H1 (cell line): ENCODE results near the gene ELMO3.

ENCODE experiments used
- CREB1 ChIP-seq: IDR thresholded peaks from 2 replicates; pipeline ENCODE4 v1.6.1; 2012; ENCODE audit warnings: inconsistent platforms
- EZH2 ChIP-seq: fragments of 200-600 bp; sonication (generic); IDR thresholded peaks from 2 replicates; pipeline ENCODE4 v1.7.1; 2012; ENCODE audit warnings: low read depth, mild to moderate bottlenecking, moderate library complexity, low read length, inconsistent platforms; ENCODE audit not compliant: severe bottlenecking
- FOSL1 ChIP-seq: IDR thresholded peaks from 2 replicates; pipeline ENCODE4 v1.6.1; 2011; ENCODE audit warnings: mild to moderate bottlenecking, low read depth, low read length, moderate library complexity; ENCODE audit not compliant: insufficient read depth
- MAX ChIP-seq: IDR thresholded peaks from 2 replicates; pipeline ENCODE4 v1.6.1; 2012; ENCODE audit warnings: inconsistent platforms
- POLR2AphosphoS5 ChIP-seq: IDR thresholded peaks from 2 replicates; pipeline ENCODE4 v1.6.1; 2011; ENCODE audit warnings: low read depth, low read length
- SRF ChIP-seq: IDR thresholded peaks from 2 replicates; pipeline ENCODE4 v1.6.1; 2011; ENCODE audit warnings: mild to moderate bottlenecking, low read depth, low read length, moderate library complexity
- TAF1 ChIP-seq: IDR thresholded peaks from 2 replicates; pipeline ENCODE4 v1.6.1; 2011; ENCODE audit warnings: mild to moderate bottlenecking, low read depth, low read length
- ZNF274 ChIP-seq: IDR thresholded peaks from 2 replicates; pipeline ENCODE4 v1.7.0; 2012; ENCODE audit warnings: low read length, borderline replicate concordance; ENCODE audit errors: extremely low read depth
- TF ChIP-seq, protein P1 (sequence below), 3 experiments: IDR thresholded peaks; 1 replicate in 2 of 3; 2 replicates in 1 of 3; pipeline versions ENCODE4 v1.5.1 to v1.6.1; 2011; ENCODE audit warnings: low read length in 3 of 3, mild to moderate bottlenecking in 3 of 3, inconsistent platforms in 2 of 3, low read depth in 1 of 3, moderate library complexity in 1 of 3; ENCODE audit not compliant: insufficient read depth in 1 of 3; ENCODE audit errors: control extremely low read depth in 1 of 3
- TF ChIP-seq, protein P2 (sequence below): IDR thresholded peaks from 2 replicates; pipeline ENCODE4 v1.6.1; 2011; ENCODE audit warnings: low read depth, mild to moderate bottlenecking, low read length; ENCODE audit not compliant: insufficient read depth

DNA sequence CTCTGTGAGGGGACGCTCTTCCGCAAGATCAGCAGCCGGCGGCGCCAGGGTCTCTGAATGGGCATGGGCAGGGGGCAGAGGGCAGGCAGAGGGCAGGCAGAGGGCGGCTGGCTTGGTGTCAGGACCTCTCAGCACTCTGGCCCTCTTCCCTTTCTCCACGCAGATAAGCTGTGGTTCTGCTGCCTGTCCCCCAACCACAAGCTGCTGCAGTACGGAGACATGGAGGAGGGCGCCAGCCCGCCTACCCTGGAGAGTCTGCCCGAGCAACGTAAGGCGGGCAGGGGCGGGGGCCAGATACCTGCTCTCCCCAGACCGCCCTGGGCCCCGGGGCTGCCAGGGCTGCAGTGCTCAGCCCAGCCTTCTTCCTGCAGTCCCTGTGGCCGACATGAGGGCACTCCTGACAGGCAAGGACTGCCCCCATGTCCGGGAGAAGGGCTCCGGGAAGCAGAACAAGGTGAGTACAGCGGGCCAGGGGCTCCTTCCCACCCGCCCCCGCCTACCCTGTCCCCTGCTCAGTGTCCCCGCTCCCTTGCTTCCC is 4.1 kb downstream of the ELMO3 start:
- no peak for TF ChIP-seq TAF1
- TF ChIP-seq ZNF274 = no peak
- TF ChIP-seq, protein P1, sequence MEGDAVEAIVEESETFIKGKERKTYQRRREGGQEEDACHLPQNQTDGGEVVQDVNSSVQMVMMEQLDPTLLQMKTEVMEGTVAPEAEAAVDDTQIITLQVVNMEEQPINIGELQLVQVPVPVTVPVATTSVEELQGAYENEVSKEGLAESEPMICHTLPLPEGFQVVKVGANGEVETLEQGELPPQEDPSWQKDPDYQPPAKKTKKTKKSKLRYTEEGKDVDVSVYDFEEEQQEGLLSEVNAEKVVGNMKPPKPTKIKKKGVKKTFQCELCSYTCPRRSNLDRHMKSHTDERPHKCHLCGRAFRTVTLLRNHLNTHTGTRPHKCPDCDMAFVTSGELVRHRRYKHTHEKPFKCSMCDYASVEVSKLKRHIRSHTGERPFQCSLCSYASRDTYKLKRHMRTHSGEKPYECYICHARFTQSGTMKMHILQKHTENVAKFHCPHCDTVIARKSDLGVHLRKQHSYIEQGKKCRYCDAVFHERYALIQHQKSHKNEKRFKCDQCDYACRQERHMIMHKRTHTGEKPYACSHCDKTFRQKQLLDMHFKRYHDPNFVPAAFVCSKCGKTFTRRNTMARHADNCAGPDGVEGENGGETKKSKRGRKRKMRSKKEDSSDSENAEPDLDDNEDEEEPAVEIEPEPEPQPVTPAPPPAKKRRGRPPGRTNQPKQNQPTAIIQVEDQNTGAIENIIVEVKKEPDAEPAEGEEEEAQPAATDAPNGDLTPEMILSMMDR (IDR thresholded peaks at IDR 0.05; ENCODE audit: control extremely low read depth in 1 of 3, insufficient read depth in 1 of 3, low read depth in 1 of 3, low read length in 3 of 3) = no peak
- TF ChIP-seq MAX = no peak
- TF ChIP-seq SRF = no peak
- no peak for TF ChIP-seq EZH2
- TF ChIP-seq POLR2AphosphoS5 = no peak
- no peak for TF ChIP-seq CREB1
- TF ChIP-seq FOSL1 = no peak
- TF ChIP-seq, protein P2, sequence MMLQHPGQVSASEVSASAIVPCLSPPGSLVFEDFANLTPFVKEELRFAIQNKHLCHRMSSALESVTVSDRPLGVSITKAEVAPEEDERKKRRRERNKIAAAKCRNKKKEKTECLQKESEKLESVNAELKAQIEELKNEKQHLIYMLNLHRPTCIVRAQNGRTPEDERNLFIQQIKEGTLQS = no peak
